ENCODE results near the gene LRRC59.
"Not testable (repeated sequence)": the region's sequence is repeated elsewhere in the genome, so short reads cannot be mapped to it uniquely, and the experiment has no call there.

Gene LRRC59

DNA sequence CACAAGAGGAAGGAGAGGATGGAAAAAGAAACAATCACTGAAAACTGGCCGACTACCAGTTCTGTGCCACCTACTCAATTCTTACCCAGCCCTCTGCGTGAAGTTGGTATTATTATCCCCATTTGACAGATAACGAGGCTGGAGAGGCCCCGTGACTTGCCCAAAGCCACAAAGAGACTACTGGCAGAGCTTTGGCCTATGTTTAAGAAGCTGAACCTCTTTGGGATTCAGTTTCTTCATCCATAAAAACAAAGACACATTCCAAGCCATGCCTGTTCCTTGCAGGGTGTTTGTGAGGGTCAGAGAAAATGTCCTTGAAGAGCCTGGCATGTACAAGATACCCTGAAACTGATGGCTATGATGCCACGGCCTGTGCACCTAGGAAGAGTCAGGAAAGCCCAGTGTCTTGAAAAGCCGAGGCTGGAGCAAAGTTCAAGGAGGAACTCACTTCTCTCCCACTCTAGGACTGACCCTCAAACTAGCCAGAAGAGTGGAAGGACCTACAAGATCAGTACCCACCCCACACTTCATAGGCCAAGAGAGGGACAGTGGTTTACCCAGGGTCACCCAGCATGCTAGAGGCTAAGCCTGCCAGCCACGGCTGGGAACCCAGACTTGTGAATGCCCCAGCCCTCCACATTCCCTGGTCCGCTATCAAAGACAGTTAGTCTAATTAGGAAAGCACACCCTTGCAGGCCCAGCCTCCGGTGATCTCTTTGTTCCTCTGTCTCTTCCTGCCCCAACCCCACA, 27.1 kb upstream of the LRRC59 start:
- FAIRE-seq = no peak

DNA sequence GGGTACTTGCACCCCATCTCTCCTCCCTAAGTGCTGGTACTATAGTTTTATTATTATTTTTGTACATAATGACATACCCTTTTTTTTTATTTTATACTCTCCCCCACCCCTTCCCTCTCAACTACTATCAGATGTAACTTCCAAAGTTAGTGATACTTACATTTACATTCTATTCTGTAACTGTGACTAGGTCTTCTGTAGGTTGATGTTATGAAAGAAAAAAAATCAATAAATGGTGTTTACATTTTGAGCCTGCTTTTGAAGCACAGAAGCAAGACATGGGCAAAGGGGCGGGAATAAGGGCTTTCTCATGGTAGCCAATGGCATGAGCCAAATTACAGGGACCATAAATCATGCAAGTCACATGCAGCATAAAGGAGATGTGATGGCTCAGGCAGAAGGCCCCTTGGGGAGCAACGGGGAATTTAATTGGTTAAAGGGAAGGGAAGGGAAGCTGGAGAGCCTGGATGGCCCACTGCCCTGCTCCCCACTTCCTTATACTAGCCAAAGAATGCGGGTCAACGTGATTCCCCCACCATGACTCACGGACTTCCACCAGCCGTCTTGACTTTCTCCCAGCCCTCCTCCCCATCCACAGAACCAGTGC, 26.3 kb upstream of the LRRC59 start:
- FAIRE-seq = no peak

DNA sequence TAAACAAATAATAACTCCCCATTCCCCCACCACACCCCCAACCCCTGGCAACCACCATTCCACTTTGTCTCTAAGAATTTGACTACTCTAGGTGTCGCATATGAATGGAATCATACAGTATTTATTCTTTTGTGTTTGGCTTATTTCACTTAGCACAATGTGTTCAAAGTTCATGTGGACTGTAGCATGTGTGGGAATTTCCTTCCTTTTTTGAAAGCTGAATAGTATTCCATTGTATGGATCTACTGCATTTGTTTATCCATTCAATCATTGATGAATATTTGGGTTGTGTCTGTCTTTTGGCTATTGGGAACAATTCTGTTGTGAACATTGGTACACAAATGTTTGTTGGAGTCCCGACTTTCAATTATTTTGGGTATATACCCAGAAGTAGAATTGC, 25.4 kb upstream of the LRRC59 start:
- FAIRE-seq = no peak

DNA sequence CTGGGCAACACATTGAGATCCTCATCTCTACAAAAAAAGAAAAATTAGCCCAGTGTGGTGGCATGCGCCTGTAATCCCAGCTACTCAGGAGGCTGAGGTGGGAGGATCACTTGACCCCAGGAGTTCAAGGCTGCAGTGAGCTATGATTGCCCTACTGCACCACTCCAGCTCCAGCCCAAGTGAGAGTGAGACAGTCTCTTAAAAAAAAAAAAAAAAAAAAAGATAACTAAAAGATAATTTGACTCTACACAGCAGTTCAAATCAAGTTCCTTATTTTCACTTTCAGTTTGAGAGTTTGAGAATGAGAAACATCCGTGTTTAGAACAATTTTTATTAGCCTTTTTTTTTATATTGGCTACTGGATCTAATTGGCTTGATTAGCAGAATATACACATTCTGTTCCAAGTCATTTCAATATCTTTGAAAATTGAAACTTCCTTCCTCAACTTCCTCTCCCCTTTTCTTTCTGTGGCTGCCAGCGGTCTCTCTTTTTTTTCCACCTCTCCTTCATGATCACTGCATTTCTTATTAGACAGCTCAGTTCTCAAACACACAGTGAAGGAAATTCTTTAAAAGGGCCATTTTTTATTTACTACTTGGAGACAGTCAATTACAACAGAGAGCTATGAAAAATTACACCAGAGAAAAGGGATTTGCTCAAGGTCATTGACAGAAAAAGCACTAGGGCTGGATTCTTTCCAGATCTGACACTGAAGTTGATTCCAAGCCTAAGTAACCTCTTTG, 24.2 kb upstream of the LRRC59 start:
- FAIRE-seq = no peak

DNA sequence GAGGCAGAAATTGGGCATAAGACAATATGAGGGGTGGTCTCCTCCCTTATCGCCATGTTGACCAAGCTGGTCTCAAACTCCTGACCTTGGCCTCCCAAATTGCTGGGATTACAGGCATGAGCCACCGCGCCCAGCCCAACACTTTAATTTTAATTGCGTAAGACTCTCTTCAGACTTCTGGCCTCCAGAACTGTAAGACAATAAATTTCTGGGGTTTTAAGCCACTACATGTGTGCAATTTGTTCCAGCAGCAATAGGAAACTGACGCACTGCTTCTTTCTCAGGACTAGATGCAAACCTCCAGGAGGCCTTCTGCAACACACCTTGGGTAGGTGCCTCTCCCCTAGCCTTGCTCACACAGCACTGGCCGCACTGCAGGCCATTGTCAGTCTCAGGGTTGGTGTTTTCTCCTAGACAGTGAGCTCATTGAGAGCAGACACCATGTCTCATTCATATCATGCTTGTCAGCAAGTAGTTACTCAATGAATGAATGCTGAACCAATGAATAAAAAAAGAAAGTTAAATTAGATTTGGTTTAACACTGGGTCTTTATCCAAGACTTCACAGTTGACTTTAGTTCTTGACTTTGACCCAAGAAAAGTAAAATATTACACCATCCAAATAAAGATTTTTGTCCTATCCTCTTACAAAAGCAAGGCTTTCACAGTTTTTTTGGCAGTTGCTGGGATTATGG, 23.2 kb upstream of the LRRC59 start:
- no peak for FAIRE-seq

DNA sequence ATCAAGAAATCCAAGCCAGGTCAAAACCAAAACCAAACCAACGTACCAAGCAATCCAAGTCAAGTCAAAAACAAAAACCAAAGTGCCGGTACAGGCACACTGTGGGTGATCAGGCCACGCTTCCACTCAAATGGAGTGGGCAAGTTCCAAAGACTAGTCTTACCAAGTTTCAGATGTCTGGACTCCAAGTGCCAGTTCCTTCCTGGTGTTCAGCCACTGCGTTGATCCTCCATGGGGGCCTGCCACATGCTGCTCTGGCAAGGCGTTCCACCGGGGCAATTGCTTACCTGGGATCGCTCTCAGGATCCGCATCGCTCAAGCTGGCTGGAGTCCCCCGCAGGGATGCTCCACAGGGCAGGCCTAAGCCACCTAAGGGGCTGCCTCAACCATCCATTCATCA, 22.3 kb upstream of the LRRC59 start:
- FAIRE-seq = not testable (repeated sequence)

DNA sequence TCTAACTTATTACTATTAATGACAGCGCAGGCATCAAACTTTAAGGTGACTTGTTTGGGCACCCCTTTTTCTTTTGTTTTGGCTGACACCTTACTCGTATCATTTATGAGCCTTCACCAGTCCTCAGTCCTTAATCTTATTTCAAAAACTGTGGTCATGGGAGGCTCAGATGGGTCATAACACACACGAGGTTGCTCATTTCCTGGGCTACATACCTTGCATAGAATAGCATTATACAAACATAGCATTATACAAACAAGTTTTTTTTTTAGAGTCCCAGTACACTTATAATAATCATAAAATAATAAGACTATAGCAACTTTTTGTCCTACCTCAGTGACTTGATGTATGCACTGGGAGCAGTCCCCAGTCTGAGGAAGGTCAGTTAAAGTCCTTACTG, 17.5 kb upstream of the LRRC59 start:
- no peak for FAIRE-seq

DNA sequence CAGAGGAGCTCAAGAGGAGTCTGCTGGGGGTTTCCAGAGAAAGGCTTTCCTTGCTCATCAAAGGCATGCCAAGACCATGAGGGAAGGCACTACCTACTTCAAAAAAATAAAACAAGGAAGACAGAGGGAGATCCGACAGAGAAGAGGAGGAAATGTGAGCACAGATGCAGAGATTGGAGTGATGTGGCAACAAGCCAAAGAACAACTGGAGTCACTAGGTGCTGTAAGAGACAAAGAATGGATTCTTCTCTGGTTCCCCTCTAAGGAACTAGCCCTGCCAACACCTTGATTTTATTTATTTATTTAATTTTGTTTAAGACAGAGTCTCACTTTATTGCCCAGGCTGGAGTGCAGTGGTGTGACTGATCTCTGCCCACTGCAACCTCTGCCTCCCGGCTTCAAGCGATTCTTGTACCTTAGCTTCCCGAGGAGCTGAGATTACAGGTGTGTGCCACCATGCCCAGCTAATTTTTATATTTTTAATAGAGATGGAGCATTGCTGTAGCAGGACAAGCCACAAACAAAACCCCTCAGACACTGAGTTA, 14.9 kb upstream of the LRRC59 start:
- no peak for FAIRE-seq

DNA sequence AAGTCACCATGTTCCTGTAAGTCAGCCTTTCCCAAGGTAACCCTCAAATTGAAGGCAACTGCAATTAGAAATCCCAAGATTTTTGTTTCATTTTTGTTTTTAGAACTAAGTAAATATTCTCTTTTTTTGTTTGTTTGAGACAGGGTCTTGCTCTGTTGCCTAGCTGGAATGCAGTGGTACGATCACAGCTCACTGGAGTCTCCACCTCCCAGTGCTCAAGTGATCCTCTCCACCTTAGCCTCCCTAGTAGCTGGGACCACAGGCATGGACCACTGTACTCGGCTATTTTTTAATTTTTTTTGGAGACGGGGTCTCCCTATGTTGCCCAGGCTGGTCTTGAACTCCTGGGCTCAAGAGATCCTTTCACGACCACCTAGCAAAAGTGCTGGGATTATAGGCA, 10.6 kb upstream of the LRRC59 start:
- FAIRE-seq = no peak

DNA sequence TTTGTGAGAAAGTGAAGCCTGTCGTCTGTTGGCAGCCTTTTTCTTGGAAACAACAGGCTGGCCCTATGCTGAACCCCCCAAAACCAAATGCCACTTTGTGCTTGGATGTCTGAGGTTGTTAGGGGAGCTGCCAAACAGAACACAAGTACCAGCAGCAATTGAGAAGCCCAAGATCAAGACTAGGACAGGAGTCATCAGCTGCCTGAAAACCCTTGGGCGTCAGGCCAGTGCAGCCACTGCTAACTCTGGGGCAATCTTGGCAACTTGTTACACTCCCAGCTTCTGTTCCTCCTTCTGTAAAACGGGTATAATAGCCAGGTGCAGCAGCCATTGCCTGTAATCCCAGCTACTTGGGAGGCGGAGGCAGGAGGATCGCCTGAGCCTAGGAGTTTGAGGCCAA, 9.3 kb upstream of the LRRC59 start:
- FAIRE-seq = no peak

DNA sequence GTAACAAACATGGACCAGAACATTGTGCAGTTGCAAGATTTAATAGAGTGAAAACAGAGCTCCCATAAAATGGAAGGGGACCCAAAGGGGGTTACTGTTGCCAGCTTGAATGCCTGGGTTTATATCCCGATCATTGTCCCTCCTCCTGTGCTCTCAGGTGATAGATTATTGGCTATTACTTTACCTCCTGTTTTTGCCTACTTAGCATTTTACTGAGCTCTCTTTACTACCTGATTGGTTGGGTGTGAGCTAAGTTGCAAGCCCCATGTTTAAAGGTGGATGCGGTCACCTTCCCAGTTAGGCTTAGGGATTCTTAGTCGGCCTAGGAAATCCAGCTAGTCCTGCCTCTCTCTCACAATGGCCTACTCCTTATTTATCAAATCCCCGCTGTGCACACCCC, 8.0 kb upstream of the LRRC59 start:
- FAIRE-seq = not testable (repeated sequence)

DNA sequence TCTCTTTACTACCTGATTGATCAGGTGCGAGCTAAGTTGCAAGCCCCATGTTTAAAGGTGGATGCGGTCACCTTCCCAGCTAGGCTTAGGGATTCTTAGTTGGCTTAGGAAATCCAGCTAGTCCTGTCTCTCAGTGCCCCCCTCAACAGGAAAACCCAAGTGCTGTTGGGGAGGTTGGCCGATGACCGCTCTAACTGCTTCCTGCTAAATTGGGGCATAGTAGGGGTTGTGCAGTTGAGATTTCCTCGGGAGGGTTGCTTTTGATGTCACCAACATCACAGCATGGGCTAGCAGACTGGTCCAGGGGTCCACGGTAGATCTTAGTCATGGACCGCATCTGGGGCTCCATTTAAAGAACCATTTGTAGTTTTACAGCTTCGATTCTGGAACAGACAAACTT, 2.3 kb upstream of the LRRC59 start:
- not testable (repeated sequence) for FAIRE-seq

DNA sequence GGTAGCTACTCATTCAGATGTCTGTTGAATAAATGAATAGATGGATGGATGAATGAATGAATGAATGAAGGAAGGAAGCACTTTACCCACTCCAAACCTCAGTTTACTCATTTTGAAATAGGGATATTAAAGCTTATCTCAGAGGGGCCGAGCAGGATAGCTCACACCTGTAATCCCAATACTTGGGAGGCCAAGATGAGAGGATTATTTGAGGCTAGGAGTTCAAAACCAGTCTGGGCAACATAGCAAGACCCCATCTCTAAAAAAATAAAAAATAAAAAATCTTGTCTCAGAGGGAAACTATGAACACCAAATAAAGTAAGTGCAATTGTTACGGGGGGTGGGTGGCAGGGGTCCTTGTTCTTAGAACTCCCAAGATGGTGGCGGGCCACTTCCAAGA, 1.3 kb upstream of the LRRC59 start:
- not testable (repeated sequence) for FAIRE-seq

DNA sequence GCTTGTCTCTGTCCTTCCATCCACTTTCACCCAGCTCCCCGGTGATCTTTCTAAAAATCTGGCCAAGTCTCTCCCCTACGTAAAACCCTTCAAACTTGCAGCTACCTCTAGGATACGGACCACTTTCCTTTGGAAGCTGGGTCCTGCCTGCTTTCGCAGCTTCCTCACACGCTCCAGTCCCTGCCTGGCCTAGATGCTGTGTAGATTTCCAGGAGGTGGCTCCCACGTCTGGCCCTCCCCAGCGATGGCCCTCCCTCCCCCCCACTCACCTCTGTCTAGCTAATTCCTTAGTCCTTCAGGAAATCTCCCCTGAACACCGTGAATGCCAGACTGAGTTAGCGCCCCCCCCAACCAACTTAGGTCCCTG, 579 bp upstream of the LRRC59 start:
- no peak for FAIRE-seq

DNA sequence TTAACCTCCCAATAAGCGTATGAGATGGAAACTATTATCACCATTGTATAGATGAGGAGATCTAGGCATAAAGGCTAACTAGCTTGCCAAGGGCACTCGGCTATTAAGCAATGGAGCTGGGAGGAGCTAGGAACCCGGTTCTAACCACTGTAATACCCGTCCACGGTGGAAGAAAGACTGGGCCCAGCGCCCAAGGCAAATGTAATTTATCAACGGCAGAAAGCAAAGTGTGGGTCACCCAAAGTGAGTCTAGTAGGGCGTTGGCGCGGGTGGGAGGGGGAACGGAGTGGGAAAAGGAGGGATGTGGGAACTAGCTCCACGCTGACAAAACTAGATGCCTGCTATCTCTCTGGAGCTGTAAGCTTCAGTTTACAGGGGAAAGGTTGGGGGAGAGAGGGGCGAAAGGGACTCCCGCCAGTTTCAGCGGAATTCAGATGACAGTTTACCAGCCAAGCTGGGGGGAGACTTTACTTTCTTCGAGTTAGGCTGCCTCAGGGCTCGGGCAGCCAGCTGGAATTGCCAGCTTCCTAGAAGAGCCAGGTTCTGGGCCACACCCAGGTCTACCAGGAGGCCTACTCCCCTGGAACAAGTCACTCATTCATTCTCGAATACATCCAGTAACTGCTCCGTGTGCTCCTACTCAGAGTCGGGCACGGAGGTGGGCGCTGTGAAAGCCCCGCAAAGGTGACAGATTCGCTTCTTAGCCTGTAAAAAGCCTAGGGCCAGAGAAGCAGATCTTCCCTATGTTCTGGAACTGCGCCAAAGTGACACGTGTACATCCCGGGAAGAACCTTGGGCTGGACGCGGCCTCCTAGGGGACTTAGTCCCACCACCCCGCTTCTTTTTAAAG, 837 bp downstream of the LRRC59 start:
- no peak for FAIRE-seq

DNA sequence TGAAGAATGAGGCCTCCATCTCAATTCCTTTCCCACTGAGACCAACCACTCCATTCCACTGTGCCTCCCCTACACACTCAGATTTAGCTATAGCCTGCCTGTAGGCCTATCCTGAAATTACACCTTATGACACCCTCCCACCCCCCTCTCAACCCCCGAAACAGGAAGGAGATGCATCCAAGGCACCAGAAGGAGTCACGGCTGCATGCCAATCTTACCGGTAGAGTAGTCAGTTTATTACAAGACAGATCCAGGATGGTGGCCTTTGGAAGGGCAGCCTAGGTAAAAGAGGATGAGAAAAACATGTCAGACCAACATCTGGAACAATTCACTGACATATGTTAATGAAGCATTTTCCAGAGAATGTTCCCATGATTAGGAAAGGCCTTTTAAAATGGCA, 2.6 kb downstream of the LRRC59 start:
- no peak for FAIRE-seq

DNA sequence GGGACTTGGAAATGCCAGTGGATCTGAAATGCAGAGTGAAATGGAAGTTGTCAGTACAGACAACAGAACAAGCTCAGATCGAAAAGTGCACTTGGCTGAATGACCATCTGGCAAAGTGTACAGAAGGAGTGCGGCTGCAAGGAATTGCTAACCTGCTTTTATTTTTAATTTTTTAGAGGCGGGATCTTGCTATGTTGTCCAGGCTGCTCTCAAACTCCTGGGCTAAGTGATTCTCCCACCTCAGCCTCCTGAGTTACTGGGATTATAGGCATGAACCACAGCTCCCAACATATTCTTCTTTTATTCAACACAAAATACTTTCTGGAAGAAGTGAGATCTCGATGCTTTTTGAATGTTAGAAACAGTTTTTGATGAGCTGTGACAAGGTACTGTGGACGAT, 3.6 kb downstream of the LRRC59 start:
- no peak for FAIRE-seq

DNA sequence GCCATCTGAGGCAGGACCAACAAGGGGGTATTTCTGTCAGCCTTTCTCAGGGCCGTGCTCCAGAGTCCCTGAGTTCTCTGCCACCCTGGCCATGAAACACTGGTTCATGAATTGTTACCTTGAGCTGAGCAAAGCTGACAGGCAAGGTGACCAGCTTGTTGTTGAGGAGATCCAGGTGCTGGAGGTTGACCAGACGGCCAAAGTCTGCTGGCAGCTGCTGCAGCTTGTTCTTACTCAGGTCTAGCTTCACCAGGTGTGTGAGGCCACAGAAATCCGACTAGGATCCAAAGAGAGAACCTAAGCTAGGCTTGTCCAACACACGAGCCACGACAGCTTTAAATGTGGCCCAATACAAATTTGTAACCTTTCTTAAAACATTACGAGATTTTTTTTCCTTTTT, 4.7 kb downstream of the LRRC59 start:
- no peak for FAIRE-seq

DNA sequence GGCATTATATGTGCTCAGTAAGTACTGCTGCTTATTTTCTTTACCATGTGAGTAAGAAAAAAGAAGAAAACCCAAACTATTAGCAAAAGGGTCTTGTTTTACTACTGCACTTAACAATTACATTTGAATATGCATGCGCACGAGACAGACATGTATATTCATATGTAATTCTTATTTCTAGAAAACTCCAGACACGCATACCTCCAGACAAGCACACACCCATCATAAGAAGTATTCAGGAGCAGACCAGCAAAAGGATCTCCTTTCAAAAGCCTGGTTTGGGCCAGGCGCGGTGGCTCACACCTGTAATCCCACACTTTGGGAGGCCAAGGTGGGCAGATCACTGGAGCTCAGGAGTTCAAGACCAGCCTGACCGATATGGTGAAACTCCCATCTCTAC, 7.8 kb downstream of the LRRC59 start:
- FAIRE-seq = no peak

DNA sequence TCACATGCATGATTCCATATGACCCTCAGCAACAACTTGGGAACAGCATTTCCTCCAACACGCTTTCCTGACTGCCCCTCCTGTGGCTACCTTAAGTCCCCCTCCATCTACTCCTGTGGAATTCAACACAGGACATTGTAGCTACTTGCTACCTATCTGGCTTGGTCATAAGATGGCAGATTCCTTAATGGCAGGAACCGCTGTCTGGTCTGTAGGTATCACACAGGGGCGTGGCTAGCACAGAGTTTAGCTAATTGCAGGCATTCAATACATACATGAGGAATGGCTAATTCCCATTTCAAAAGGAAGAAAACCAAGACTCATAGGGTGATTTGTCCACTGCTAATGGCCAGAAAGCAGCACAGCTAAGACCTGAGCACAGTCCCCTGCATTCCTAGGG, 8.6 kb downstream of the LRRC59 start:
- no peak for FAIRE-seq

DNA sequence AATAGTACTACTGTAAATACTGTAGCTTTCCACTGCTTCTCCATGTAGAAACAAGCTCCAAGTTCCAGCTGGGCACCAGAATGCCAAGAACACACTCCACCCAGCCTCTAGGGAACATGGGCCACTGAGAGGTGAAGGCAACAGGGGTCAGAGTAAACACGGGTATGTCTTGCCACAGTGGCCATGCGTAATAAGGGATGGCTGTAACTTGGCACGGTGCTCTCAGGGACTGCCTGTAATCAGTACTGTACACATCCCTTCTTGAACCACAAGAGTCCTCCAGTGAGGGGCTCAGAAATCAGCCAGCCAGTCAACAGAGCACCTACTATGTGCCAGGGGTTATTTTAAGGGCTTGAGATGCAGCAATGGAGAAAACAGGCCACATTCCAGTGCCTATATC, 10.8 kb downstream of the LRRC59 start:
- FAIRE-seq = no peak

DNA sequence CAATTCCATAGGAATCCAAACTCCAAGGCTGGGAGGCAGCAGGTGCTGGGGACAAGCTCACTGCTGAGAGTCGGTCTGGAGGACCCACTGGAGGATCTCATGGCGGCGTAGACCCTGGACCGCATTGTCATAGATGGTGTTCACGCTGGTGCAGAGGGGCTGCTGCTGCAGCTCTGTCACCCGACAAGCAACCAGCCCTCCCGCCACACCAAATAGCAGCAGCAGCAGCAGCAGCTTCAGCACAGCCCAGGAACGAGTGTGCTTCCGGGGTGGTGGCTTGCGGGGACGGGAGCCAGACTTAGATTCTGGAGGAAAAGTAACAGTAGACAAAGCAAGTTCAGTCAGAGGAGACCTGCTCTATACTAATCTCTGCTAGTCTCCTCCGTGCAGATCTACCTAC, 14.4 kb downstream of the LRRC59 start:
- FAIRE-seq = no peak
